IPS DF 6.9 (cell line): ENCODE data around the gene CLMN.

Source experiments
- DNase-seq: peaks from one replicate; pipeline ENCODE4 v3.0.0-alpha.2; 2013; ENCODE audit warnings: low read depth, low spot score
- H3K27ac ChIP-seq: one replicate; pipeline ENCODE4 v1.5.1; 2013; ENCODE audit warnings: low read length, control low read depth
- H3K27me3 ChIP-seq: 2 replicates; pipeline ENCODE4 v1.6.1; 2013; ENCODE audit warnings: mild to moderate bottlenecking, low read length; ENCODE audit not compliant: control insufficient read depth, insufficient read depth
- H3K36me3 ChIP-seq: 2 replicates; pipeline ENCODE4 v1.6.1; 2013; ENCODE audit warnings: low read length; ENCODE audit not compliant: control insufficient read depth, insufficient read depth
- H3K4me1 ChIP-seq: 2 replicates; pipeline ENCODE4 v1.6.1; 2013; ENCODE audit warnings: low read length; ENCODE audit not compliant: control insufficient read depth, insufficient read depth
- H3K4me3 ChIP-seq: 2 replicates; pipeline ENCODE4 v1.5.1; 2013; ENCODE audit warnings: mild to moderate bottlenecking, low read length
- H3K9me3 ChIP-seq: 2 replicates; pipeline ENCODE4 v1.6.1; 2013; ENCODE audit warnings: low read length, inconsistent platforms; ENCODE audit not compliant: control insufficient read depth, insufficient read depth
- WGBS: extraction: QIAGEN DNeasy Blood & Tissue Kit; methylation state at CpG from one replicate; pipeline ENCODE4 v1.1.7; 2013; ENCODE audit warnings: mixed read lengths, missing lambda C conversion rate; ENCODE audit not compliant: insufficient read length, insufficient coverage; 5-methylcytosine and 5-hydroxymethylcytosine counted together

The CLMN gene

GRCh38 chr14:95295600-95296376 lies 23.9 kb downstream of the CLMN start:
- Histone ChIP-seq H3K27ac (no peak overlapping the region), H3K4me3 (no peak overlapping the region), H3K36me3 (no peaks in the 10 kb centered on the region), H3K4me1 (0 out of 2 replicates have a peak, but pooled peaks cover 2% of the 10 kb centered on the region), H3K9me3 (no peaks in the 10 kb centered on the region), H3K27me3 (no peaks in the 10 kb centered on the region)
- no CpG with 5 or more reads among the region's 6 CpGs for WGBS
- DNase-seq = no peak

- H3K9me3 ChIP-seq = no peaks in the 10 kb centered on the region
- no peak overlapping the region for H3K27ac ChIP-seq
- no CpG with 5 or more reads among the region's 9 CpGs for WGBS
- H3K4me3 ChIP-seq = no peak overlapping the region
- no peak for DNase-seq
- 0 out of 2 replicates have a peak, but pooled peaks cover 2% of the 10 kb centered on the region for H3K4me1 ChIP-seq
- H3K27me3 ChIP-seq = no peaks in the 10 kb centered on the region
- no peaks in the 10 kb centered on the region for H3K36me3 ChIP-seq
Observed at GRCh38 chr14:95294834-95295599, 24.7 kb downstream of the CLMN start.

GRCh38 chr14:95294320-95294719 lies 25.4 kb downstream of the CLMN start:
- H3K36me3 ChIP-seq = no peaks in the 10 kb centered on the region
- 0 out of 2 replicates have a peak, but pooled peaks cover 2% of the 10 kb centered on the region for H3K4me1 ChIP-seq
- DNase-seq = no peak
- no peaks in the 10 kb centered on the region for H3K27me3 ChIP-seq
- H3K27ac ChIP-seq = no peak overlapping the region
- no CpG with 5 or more reads among the region's 7 CpGs for WGBS
- H3K4me3 ChIP-seq = no peak overlapping the region
- no peaks in the 10 kb centered on the region for H3K9me3 ChIP-seq

- no peaks in the 10 kb centered on the region for H3K27me3 ChIP-seq
- H3K36me3 ChIP-seq = no peaks in the 10 kb centered on the region
- DNase-seq = no peak
- H3K9me3 ChIP-seq = no peaks in the 10 kb centered on the region
- no CpG with 5 or more reads among the region's 5 CpGs for WGBS
- H3K27ac ChIP-seq = no peak overlapping the region
- no peak overlapping the region for H3K4me3 ChIP-seq
- H3K4me1 ChIP-seq = 0 out of 2 replicates have a peak, but pooled peaks cover 2% of the 10 kb centered on the region
Observed at GRCh38 chr14:95293449-95293848, 26.3 kb downstream of the CLMN start.

- Histone ChIP-seq H3K27me3 (no peaks in the 10 kb centered on the region), H3K9me3 (no peaks in the 10 kb centered on the region), H3K27ac (no peak overlapping the region), H3K4me3 (no peak overlapping the region), H3K36me3 (no peaks in the 10 kb centered on the region), H3K4me1 (0 out of 2 replicates have a peak, but pooled peaks cover 2% of the 10 kb centered on the region)
- no CpG with 5 or more reads among the region's 8 CpGs for WGBS
- no peak for DNase-seq
Observed at GRCh38 chr14:95292660-95293425, 26.9 kb downstream of the CLMN start.

GRCh38 chr14:95291859-95292542 lies 27.7 kb downstream of the CLMN start:
- Histone ChIP-seq H3K27me3 (no peaks in the 10 kb centered on the region), H3K27ac (no peak overlapping the region), H3K4me1 (0 out of 2 replicates have a peak, but pooled peaks cover 2% of the 10 kb centered on the region), H3K36me3 (no peaks in the 10 kb centered on the region), H3K4me3 (no peak overlapping the region), H3K9me3 (no peaks in the 10 kb centered on the region)
- no peak for DNase-seq
- no CpG with 5 or more reads among the region's 6 CpGs for WGBS

- Histone ChIP-seq H3K4me3 (no peak overlapping the region), H3K36me3 (no peaks in the 10 kb centered on the region), H3K27me3 (no peaks in the 10 kb centered on the region), H3K9me3 (no peaks in the 10 kb centered on the region), H3K4me1 (0 out of 2 replicates have a peak, but pooled peaks cover 2% of the 10 kb centered on the region), H3K27ac (no peak overlapping the region)
- WGBS = no CpG with 5 or more reads among the region's 17 CpGs
- no peak for DNase-seq
Observed at GRCh38 chr14:95290871-95291431, 28.8 kb downstream of the CLMN start.

- H3K36me3 ChIP-seq = no peaks in the 10 kb centered on the region
- H3K27me3 ChIP-seq = no peaks in the 10 kb centered on the region
- no peaks in the 10 kb centered on the region for H3K9me3 ChIP-seq
- 0 out of 2 replicates have a peak, but pooled peaks cover 2% of the 10 kb centered on the region for H3K4me1 ChIP-seq
- no peak for DNase-seq
- no CpG with 5 or more reads among the region's 5 CpGs for WGBS
- H3K4me3 ChIP-seq = no peak overlapping the region
- H3K27ac ChIP-seq = no peak overlapping the region
Observed at GRCh38 chr14:95290021-95290420, 29.7 kb downstream of the CLMN start.

GRCh38 chr14:95289323-95290010 lies 30.2 kb downstream of the CLMN start:
- no peak for DNase-seq
- Histone ChIP-seq H3K36me3 (no peaks in the 10 kb centered on the region), H3K4me1 (0 out of 2 replicates have a peak, but pooled peaks cover 2% of the 10 kb centered on the region)

More at GRCh38 chr14:95289323-95290010, 30.2 kb downstream of the CLMN start:
- no peaks in the 10 kb centered on the region for H3K27me3 ChIP-seq
- no peaks in the 10 kb centered on the region for H3K9me3 ChIP-seq
- H3K27ac ChIP-seq = no peak overlapping the region
- WGBS = no CpG with 5 or more reads among the region's 6 CpGs
- no peak overlapping the region for H3K4me3 ChIP-seq
